Thyroid gland (tissue), 4 donors: ENCODE data around the gene PLEKHG4. TPM values are rescaled to one million over a fixed set of nuclear protein-coding genes. Genes with fewer than 3 reads are reported as not detected.

ENCODE experiments used
- DNase-seq, 2 donors: peaks; one replicate each; pipeline ENCODE4 v3.0.0-alpha.2; 2019
- H3K27ac ChIP-seq, 3 donors: fragments of 200-600 bp; sonication (generic); 1 replicate in 2 of 3; 2 replicates in 1 of 3; pipeline ENCODE4 v1.5.1; 2016 to 2019; ENCODE audit warnings: mild to moderate bottlenecking in 1 of 3, moderate library complexity in 1 of 3
- H3K27me3 ChIP-seq: fragments of 200-600 bp; sonication (generic); one replicate; pipeline ENCODE4 v1.5.1; 2019
- H3K36me3 ChIP-seq, 2 donors: fragments of 200-600 bp; sonication (generic); one replicate each; pipeline ENCODE4 v1.5.1; 2016 to 2019
- H3K4me1 ChIP-seq, 2 donors: fragments of 200-600 bp; sonication (generic); one replicate each; pipeline ENCODE4 v1.5.1; 2017 to 2019
- H3K4me3 ChIP-seq, 3 donors: fragments of 200-600 bp; sonication (generic); replicated peaks in 1 of 3; 1 replicate in 2 of 3; 2 replicates in 1 of 3; pipeline ENCODE4 v1.5.1; 2016; ENCODE audit warnings: mild to moderate bottlenecking in 1 of 3
- H3K9me3 ChIP-seq: fragments of 200-600 bp; sonication (generic); one replicate; pipeline ENCODE4 v1.5.1; 2017
- POLR2A ChIP-seq, 2 donors: fragments of 450-650 bp; IDR thresholded peaks; one replicate each; pipeline ENCODE4 v1.6.1; 2017; ENCODE audit warnings: antibody characterized with exemption in 2 of 2, mild to moderate bottlenecking in 2 of 2, moderate library complexity in 1 of 2
- WGBS, 2 donors: methylation state at CpG; one replicate each; pipeline ENCODE4 v1.1.5; 2017; 5-methylcytosine and 5-hydroxymethylcytosine counted together
- intact Hi-C: fragments of 100-400 bp; cut with DNase I; formaldehyde crosslinking; loops from one replicate; pipeline ENCODE4 v1.15.1; 2023
- total RNA-seq, 4 donors: library from RNA; depleted of rRNA; stranded (reverse); fragments of >200 nt; gene quantifications; one replicate each; pipeline ENCODE4 v1.2.3, GENCODE V29; 2016
- TF ChIP-seq, protein P1 (sequence below), 6 experiments: fragments of 200-600 bp in 3 of 6; fragments of 450-650 bp in 3 of 6; sonication (generic) in 3 of 6; IDR thresholded peaks; one replicate each; pipeline ENCODE4 v1.5.1; 2016 to 2019; ENCODE audit warnings: antibody characterized with exemption in 6 of 6, mild to moderate bottlenecking in 2 of 6, inconsistent platforms in 1 of 6, moderate library complexity in 1 of 6

The PLEKHG4 gene
- total RNA-seq, 4 donors from 2014 or later: 8.2 to 11.7 (median 9.5) TPM

GRCh38 chr16:67254801-67255552 is 24.4 kb upstream of the PLEKHG4 start:
- H3K9me3 ChIP-seq: no peaks in the 10 kb centered on the region
- H3K4me3 ChIP-seq: no peak overlapping the region
- intact Hi-C loops: no loop called here
- TF ChIP-seq, protein P1, sequence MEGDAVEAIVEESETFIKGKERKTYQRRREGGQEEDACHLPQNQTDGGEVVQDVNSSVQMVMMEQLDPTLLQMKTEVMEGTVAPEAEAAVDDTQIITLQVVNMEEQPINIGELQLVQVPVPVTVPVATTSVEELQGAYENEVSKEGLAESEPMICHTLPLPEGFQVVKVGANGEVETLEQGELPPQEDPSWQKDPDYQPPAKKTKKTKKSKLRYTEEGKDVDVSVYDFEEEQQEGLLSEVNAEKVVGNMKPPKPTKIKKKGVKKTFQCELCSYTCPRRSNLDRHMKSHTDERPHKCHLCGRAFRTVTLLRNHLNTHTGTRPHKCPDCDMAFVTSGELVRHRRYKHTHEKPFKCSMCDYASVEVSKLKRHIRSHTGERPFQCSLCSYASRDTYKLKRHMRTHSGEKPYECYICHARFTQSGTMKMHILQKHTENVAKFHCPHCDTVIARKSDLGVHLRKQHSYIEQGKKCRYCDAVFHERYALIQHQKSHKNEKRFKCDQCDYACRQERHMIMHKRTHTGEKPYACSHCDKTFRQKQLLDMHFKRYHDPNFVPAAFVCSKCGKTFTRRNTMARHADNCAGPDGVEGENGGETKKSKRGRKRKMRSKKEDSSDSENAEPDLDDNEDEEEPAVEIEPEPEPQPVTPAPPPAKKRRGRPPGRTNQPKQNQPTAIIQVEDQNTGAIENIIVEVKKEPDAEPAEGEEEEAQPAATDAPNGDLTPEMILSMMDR (IDR thresholded peaks at IDR 0.05): no peak
- TF ChIP-seq POLR2A (IDR thresholded peaks at IDR 0.05): no peak
- no peaks in the 10 kb centered on the region for H3K27me3 ChIP-seq
- WGBS, 2 donors: 90 to 93% methylated on average over 12 to 18 of the region's 18 CpGs
- no peak for DNase-seq
- H3K27ac ChIP-seq: no peak overlapping the region
- H3K4me1 ChIP-seq: no peaks in the 10 kb centered on the region
- H3K36me3 ChIP-seq: no peaks in the 10 kb centered on the region

DNA sequence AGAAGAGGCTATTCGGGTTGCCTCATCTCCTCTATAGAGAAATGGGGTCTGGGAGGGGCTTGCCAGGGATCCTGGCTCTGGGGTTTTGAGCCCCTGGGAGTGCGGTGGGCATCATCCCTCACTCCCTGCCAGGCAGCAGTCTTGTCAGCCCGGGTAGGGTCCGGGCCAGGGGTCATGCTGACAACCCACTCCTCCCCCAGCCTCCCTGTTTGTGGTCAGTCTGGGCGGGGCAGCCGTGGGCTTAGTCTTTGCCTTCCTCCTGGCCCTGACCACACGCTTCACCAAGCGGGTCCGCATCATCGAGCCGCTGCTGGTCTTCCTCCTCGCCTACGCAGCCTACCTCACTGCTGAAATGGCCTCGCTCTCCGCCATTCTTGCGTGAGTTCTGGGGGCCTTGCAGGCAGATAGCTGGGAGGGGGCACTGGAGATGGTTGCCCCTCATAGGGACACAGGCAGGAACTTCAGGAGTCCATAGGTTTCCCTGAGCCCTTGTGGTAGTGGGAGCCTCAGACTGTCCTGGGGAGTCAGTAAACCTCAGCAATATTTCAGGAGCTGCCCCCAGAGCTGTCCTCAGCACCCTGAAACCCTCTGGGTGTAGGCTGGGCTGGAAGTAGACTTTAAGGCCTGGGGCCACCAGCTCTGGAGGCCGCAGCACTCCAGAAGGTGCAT is 23.6 kb upstream of the PLEKHG4 start:
- no peak for DNase-seq
- no peaks in the 10 kb centered on the region for H3K27me3 ChIP-seq
- WGBS, 2 donors: 94 to 95% methylated on average over 12 to 16 of the region's 17 CpGs

DNA sequence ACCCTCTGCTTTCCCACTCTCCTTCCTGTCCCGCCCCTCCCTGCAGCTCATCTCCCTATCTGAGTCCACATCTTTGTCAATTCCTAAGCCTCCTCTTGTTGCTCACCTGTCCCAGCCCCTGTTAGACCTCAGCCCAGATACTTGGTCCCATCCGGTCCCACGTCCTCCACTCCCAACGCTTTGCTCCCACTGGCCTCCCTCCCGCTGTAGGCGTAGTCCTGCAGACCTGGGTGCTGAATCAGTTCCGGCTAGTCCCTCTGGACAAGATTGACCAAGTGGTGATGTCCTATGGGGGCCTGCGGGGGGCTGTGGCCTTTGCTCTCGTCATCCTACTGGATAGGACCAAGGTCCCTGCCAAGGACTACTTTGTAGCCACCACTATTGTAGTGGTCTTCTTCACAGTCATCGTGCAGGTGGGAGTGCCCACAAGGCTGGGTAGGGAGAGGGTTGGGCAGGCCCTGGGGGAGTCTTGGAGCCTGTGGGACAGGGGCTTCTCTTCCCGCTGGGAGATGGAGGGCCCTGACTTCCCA is 22.6 kb upstream of the PLEKHG4 start:
- DNase-seq: no peak
- no peaks in the 10 kb centered on the region for H3K4me1 ChIP-seq
- TF ChIP-seq, protein P1 (IDR thresholded peaks at IDR 0.05): no peak
- no peak for TF ChIP-seq POLR2A (IDR thresholded peaks at IDR 0.05)
- WGBS, 2 donors: 93 to 97% methylated on average over 10 to 11 of the region's 11 CpGs
- H3K27me3 ChIP-seq: no peaks in the 10 kb centered on the region
- intact Hi-C loops: no loop called here
- no peaks in the 10 kb centered on the region for H3K9me3 ChIP-seq
- no peak overlapping the region for H3K27ac ChIP-seq
- no peak overlapping the region for H3K4me3 ChIP-seq
- no peaks in the 10 kb centered on the region for H3K36me3 ChIP-seq

More for the DNA sequence above, 23.6 kb upstream of the PLEKHG4 start:
- H3K9me3 ChIP-seq: no peaks in the 10 kb centered on the region
- H3K27ac ChIP-seq: no peak overlapping the region
- intact Hi-C loops: no loop called here
- TF ChIP-seq POLR2A (IDR thresholded peaks at IDR 0.05): no peak
- TF ChIP-seq, protein P1 (IDR thresholded peaks at IDR 0.05): no peak
- H3K4me3 ChIP-seq: no peak overlapping the region
- no peaks in the 10 kb centered on the region for H3K4me1 ChIP-seq
- H3K36me3 ChIP-seq: no peaks in the 10 kb centered on the region

GRCh38 chr16:67257486-67258160 is 21.7 kb upstream of the PLEKHG4 start:
- H3K4me3 ChIP-seq: no peak overlapping the region
- no peaks in the 10 kb centered on the region for H3K36me3 ChIP-seq
- DNase-seq: no peak
- WGBS, 2 donors: 74 to 84% methylated on average over 4 of the region's 4 CpGs
- no peak overlapping the region for H3K27ac ChIP-seq
- TF ChIP-seq POLR2A (IDR thresholded peaks at IDR 0.05): no peak
- TF ChIP-seq, protein P1 (IDR thresholded peaks at IDR 0.05): no peak
- H3K9me3 ChIP-seq: no peaks in the 10 kb centered on the region
- no peaks in the 10 kb centered on the region for H3K27me3 ChIP-seq
- intact Hi-C loops: no loop called here
- no peaks in the 10 kb centered on the region for H3K4me1 ChIP-seq
